Right renal cortex interstitium (tissue), 3 donors: ENCODE measurements around the gene KANK2. TPM values are rescaled to one million over a fixed set of nuclear protein-coding genes. Genes with fewer than 3 reads are reported as not detected.
"Not testable (repeated sequence)": the region's sequence is repeated elsewhere in the genome, so short reads cannot be mapped to it uniquely, and the experiment has no call there.

Source experiments
- DNase-seq, 3 donors: peaks; one replicate each; pipeline ENCODE4 v3.0.0-alpha.2; 2013; ENCODE audit warnings: low read depth in 3 of 3, low spot score in 2 of 3
- polyA plus RNA-seq, 3 donors: library from polyadenylated mRNA; unstranded; fragments of 120-200 nt; gene quantifications; one replicate each; pipeline ENCODE4 v1.2.1, GENCODE V29; 2013; ENCODE audit not compliant: insufficient read length in 3 of 3

The KANK2 gene
- polyA plus RNA-seq, 3 donors, result 114 to 117 (median 116) TPM

GRCh38 chr19:11142528-11143171 lies 54.7 kb downstream of the KANK2 start:
- DNase-seq, result peak in 2 of 3 donors; percentile 47 to 70

- DNase-seq, result no peak
Observed at GRCh38 chr19:11141937-11142527, 55.3 kb downstream of the KANK2 start.

- no peak for DNase-seq
Observed at GRCh38 chr19:11140896-11141295, 56.4 kb downstream of the KANK2 start.

DNA sequence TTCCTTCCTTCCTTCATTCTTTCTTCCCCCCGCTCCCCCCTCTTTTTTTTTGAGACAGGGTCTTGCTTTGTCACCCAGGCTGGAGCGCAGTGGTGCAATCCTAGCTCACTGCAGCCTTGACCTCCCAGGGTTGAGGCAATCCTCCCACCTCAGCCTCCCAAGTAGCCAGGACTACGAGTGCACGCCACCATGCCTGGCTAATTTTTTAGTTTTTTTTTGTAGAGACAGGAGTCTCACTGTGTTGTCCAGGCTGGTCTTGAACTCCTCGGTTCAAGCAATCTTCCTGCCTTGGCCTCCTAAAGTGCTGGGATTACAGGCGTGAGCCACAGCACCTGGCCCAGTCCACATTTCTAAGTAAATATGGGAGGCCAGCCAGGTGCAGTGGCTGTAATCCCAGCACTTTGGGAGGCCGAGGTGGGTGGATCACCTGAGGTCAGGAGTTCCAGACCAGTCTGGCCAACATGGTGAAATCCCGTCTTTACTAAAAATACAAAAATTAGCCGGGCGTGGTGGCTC lies 57.3 kb downstream of the KANK2 start:
- not testable (repeated sequence) for DNase-seq

GRCh38 chr19:11138601-11139300 lies 58.6 kb downstream of the KANK2 start:
- no peak for DNase-seq

- peak in 2 of 3 donors; percentile 78 to 82 for DNase-seq
Observed at GRCh38 chr19:11137542-11138384, 59.6 kb downstream of the KANK2 start.

DNA sequence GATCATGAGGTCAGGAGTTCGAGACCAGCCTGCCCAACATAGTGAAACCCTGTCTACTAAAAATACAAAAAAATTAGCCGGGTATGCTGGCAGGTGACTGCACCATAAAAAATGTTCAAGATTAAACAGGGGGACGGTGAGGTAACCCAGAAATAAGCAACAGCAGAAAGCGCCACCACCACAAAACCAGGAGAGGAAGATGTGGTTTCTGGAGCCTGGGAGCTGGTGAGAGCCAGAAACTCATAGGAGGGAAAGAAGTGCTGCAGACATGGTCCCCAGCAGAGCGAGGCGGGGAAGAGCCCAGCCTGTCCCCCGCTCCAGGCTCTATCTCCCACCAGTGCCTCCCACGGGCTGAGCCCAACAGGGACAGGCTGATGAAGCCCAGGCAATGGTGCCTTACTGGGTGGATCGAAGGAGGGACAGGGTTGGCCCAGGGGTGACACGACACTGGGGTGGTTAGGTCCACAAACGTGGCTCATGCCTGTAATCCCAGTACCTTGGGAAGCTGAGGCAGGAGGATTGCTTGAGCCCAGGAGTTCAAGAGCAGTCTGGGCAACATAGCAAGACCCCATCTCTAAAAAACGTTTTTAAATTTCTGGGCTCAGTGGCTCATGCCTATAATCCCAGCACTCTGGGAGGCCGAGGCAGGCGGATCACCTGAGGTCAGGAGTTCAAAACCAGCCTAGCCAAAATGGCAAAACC lies 60.8 kb downstream of the KANK2 start:
- no peak for DNase-seq

DNA sequence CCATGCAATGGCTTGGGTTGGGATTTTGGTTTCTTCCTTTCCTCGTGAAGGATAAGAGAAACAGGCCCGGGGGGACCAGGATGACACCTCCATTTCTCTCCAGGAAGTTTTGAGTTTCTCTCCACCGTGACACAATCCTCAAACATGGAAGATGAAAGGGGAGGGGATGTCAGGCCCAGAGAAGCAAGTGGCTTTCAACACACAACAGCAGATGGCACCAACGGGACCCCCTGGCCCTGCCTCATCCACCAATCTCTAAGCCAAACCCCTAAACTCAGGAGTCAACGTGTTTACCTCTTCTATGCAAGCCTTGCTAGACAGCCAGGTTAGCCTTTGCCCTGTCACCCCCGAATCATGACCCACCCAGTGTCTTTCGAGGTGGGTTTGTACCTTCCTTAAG lies 65.9 kb downstream of the KANK2 start:
- no peak for DNase-seq

- DNase-seq, result peak in 1 of 3 donors; percentile 40
Observed at GRCh38 chr19:11130824-11131455, 66.4 kb downstream of the KANK2 start.

DNA sequence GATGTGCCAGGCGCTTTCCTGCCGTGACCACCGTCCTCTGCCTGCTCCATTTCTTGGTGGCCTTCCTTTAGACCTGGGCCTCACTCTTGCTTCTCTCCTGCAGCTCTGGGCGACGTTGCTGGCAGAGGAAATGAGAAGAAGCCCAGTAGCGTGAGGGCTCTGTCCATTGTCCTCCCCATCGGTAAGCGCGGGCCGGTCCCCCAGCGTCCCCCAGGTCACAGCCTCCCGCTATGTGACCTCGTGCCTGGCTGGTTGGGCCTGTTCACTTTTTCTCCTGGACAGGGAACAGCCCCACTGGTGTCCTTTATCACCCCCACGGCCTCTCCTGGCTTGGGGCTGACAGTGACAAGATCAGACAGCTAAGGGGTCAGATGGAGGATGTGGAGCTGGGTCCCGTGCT lies 69.4 kb downstream of the KANK2 start:
- DNase-seq, result no peak

DNA sequence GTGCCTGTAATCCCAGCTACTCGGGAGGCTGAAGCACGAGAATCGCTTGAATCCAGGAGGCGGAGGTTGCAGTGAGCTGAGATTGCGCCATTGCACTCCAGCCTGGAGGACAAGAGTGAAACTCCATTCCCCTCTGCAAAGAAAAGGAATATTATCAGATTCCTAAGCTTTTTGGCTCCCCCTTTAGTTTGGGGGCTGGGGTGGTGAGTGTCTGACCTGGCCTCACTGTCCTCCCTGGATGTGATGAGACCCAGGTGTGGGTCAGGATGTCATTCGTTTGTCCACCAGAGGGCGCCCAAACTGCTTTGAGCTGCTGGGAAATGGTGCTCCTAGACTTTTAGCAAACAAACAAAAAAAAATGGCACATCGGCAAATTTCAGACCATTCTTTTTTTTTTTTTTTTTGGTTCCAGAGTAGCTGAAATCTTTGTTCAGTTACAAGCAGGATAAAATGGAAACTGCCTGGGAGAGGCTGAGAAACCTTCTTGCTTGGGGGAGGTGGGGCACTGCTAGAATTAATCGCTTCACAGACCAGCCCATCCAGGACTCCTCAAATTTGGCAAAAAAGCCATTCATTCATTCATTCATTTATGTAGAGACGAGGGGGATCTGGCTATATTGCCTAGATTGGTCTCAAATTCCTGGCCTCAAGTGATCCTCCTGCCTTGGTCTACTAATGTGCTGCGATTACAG lies 71.2 kb downstream of the KANK2 start:
- peak in 2 of 3 donors; percentile 57 to 68 for DNase-seq

DNA sequence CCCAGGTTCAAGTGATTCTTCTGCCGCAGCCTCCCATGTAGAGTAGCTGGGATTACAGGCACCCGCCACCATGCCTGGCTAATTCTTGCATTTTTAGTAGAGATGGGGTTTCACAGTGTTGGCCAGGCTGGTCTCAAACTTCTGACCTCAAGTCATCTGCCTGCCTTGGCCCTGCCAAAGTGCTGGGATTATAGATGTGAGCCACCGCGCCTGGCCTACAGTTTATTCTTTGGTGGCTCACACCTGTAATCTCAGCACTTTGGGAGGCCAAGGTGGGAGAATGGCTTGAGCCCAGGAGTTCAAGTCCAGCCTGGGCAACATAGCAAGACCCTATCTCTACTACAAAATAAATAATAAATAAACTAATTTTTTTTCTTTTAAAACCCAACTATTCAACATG lies 73.2 kb downstream of the KANK2 start:
- DNase-seq, result not testable (repeated sequence)

DNA sequence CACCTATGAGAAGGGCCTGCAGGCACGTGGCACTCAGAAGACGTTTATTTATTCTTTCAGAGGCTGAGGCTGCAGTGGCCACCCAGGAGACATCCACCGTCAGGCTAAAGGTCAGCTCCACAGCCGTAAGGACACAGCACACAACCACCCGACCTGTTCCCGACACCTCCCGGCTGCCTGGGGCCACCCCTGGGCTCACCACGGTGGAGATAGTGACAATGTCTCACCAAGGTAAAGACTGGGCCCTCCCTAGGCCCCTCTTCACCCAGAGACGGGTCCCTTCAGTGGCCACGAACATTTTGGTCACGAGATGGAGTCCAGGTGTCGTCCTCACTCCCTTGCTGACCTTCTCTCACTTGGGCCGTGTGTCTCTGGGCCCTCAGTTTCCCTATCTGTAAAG lies 74.2 kb downstream of the KANK2 start:
- DNase-seq, result no peak

DNA sequence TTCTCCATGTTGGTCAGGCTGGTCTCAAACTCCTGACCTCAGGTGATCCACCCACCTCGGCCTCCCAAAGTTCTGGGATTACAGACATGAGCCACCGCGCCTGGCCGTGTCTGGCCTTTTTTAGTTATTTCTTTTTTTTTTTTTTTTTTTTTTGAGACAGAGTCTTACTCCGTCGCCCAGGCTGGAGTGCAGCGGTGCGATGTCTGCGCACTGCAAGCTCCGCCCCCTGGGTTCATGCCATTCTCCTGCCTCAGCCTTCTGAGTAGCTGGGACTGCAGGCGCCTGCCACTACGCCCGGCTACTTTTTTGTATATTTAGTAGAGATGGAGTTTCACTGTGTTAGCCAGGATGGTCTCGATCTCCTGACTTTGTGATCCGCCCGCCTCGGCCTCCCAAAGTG lies 75.4 kb downstream of the KANK2 start:
- DNase-seq, result not testable (repeated sequence)

- no peak for DNase-seq
Observed at GRCh38 chr19:11116507-11116906, 80.8 kb downstream of the KANK2 start.

GRCh38 chr19:11115895-11116446 lies 81.4 kb downstream of the KANK2 start:
- no peak for DNase-seq

DNA sequence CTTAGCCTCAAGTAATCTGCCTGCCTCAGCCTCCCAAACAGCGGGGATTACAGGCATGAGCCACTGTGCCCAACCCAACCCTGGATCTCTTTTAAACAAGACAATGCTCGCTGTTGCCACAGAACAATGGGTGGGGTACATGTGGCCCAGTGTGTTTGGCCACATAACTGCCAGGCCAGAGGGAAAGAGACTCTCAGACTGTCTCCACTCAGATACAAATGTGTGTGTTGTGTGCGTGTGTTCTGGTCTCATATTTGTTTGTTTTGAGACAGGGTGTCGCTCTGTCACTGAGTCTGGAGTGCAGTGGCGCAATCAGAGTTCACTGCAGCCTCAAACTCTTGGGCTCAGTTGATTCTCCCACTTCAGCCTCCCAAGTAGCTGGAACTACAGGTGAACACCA lies 82.3 kb downstream of the KANK2 start:
- DNase-seq, result no peak
